Measurements from ENCODE around the gene AGAP1. TPM values are rescaled to one million over a fixed set of nuclear protein-coding genes. Genes with fewer than 3 reads are reported as not detected.
"Not testable (repeated sequence)": the region's sequence is repeated elsewhere in the genome, so short reads cannot be mapped to it uniquely, and the experiment has no call there.

Gene AGAP1
- total and polyA plus RNA-seq, 9 donors, result 5.7 to 32.2 (median 20.2) TPM

DNA sequence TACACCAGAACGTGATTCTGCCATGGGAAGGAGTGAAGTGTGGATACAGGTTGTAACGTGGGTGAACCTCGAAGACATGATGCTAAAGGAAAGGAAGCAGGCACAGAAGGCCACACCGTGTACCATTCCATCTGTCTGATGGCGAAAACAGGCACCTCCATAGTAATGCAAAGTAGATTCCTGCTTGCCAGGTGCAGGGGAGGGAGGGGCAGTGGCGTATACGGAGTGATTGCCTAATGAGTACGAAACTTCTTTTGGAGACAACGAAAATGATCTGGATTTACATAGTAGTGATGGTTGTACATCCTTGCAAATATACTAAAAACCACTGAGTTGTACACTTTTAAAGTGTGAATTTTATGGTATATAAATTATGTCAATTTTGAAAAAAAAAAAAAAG, 567.7 kb downstream of the AGAP1 start:
- no peak overlapping the region for H3K4me3 ChIP-seq
- no peak for TF ChIP-seq POLR2A (IDR thresholded peaks at IDR 0.05)
- no peak for TF ChIP-seq EP300 (IDR thresholded peaks at IDR 0.05)
- TF ChIP-seq, protein P1, sequence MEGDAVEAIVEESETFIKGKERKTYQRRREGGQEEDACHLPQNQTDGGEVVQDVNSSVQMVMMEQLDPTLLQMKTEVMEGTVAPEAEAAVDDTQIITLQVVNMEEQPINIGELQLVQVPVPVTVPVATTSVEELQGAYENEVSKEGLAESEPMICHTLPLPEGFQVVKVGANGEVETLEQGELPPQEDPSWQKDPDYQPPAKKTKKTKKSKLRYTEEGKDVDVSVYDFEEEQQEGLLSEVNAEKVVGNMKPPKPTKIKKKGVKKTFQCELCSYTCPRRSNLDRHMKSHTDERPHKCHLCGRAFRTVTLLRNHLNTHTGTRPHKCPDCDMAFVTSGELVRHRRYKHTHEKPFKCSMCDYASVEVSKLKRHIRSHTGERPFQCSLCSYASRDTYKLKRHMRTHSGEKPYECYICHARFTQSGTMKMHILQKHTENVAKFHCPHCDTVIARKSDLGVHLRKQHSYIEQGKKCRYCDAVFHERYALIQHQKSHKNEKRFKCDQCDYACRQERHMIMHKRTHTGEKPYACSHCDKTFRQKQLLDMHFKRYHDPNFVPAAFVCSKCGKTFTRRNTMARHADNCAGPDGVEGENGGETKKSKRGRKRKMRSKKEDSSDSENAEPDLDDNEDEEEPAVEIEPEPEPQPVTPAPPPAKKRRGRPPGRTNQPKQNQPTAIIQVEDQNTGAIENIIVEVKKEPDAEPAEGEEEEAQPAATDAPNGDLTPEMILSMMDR (IDR thresholded peaks at IDR 0.05), result no peak
- no peaks in the 10 kb centered on the region for H3K36me3 ChIP-seq
- WGBS, 3 donors, result 55 to 56% (median 56%) methylated on average over 9 of the region's 9 CpGs
- no peak overlapping the region for H3K27ac ChIP-seq
- H3K9me3 ChIP-seq, result no peaks in the 10 kb centered on the region
- intact Hi-C loops (cut with DNase I), result no loop called here
- DNase-seq, result no peak
- H3K27me3 ChIP-seq, result no peaks in the 10 kb centered on the region
- H3K4me1 ChIP-seq (ENCODE audit: insufficient read depth), result no peaks in the 10 kb centered on the region

DNA sequence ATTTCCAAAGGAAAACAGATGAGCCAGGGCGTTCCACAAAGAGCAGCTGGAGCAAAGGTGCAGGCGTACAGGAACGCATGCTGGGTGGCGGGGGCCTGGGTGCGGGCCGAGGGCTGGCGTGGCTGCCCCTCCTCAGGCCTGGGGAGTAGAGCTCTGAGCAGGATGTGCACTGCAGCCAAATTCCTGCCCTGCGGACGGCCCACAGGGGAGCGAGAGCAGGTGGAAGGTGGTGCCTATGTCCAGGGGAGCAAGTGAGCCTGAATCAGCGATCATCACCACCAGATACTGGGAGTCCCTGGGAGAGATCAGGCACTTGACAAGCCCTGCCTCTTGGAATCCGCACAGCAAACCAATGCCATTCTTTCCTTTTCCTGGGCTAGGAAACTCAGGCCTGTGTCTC, 568.1 kb downstream of the AGAP1 start:
- Histone ChIP-seq H3K4me3 (no peak overlapping the region), H3K4me1 (ENCODE audit: insufficient read depth) (no peaks in the 10 kb centered on the region), H3K27me3 (no peaks in the 10 kb centered on the region), H3K27ac (no peak overlapping the region), H3K36me3 (no peaks in the 10 kb centered on the region), H3K9me3 (no peaks in the 10 kb centered on the region)
- TF ChIP-seq POLR2A (IDR thresholded peaks at IDR 0.05), result no peak
- no peak for TF ChIP-seq EP300 (IDR thresholded peaks at IDR 0.05)
- TF ChIP-seq, protein P1 (IDR thresholded peaks at IDR 0.05), result no peak
- intact Hi-C loops (cut with DNase I), result no loop called here
- WGBS, 3 donors, result 84 to 92% (median 89%) methylated on average over 12 of the region's 12 CpGs
- DNase-seq, result no peak

DNA sequence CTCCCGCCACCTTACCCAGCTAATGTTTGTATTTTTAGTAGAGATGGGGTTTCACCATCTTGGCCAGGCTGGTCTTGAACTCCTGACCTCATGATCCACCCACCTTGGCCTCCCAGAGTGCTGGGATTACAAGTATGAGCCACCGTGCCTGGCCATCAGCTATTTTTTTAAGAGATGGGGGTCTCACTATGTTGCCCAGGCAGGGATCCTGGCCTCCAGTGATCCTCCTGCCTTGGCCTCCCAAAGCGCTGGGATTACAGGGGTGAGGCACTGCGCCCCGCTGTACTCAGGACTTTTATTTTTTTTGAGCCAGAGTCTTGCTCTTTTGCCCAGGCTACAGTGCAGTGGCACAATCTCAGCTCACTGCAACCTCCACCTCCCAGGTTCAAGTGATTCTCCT, 569.0 kb downstream of the AGAP1 start:
- H3K4me3 ChIP-seq; H3K27me3 ChIP-seq; H3K27ac ChIP-seq; H3K4me1 ChIP-seq (ENCODE audit: insufficient read depth); intact Hi-C loops (cut with DNase I); H3K9me3 ChIP-seq; H3K36me3 ChIP-seq; DNase-seq: not testable (repeated sequence)
- 95 to 96% (median 96%) methylated on average over 5 of the region's 5 CpGs for WGBS, 3 donors

DNA sequence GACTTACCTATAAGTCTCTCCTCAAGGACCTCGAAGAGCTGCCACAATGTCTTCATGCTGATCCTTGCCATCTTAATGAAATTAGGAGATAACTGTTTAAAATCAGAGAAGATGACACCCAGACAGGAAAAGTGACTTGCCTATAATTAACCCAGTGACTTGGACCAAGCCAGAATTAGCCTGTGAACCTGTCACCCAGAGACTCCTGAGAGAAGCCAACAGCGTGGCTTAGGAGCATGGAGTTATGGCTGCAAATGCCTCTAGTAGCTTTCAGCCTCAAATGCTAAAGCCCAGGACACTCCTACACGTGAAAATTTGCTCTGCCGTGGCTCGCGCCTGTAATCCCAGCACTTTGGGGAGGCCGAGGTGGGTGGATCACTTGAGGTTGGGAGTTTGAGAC, 570.2 kb downstream of the AGAP1 start:
- intact Hi-C loops (cut with DNase I), result no loop called here
- no peak overlapping the region for H3K4me3 ChIP-seq
- no peaks in the 10 kb centered on the region for H3K4me1 ChIP-seq (ENCODE audit: insufficient read depth)
- H3K36me3 ChIP-seq, result no peaks in the 10 kb centered on the region
- no peaks in the 10 kb centered on the region for H3K9me3 ChIP-seq
- 86 to 91% (median 89%) methylated on average over 7 of the region's 7 CpGs for WGBS, 3 donors
- TF ChIP-seq EP300 (IDR thresholded peaks at IDR 0.05) (no peak), POLR2A (IDR thresholded peaks at IDR 0.05) (no peak)
- TF ChIP-seq, protein P1 (IDR thresholded peaks at IDR 0.05), result no peak
- no peak overlapping the region for H3K27ac ChIP-seq
- H3K27me3 ChIP-seq, result no peaks in the 10 kb centered on the region
- DNase-seq, result no peak

DNA sequence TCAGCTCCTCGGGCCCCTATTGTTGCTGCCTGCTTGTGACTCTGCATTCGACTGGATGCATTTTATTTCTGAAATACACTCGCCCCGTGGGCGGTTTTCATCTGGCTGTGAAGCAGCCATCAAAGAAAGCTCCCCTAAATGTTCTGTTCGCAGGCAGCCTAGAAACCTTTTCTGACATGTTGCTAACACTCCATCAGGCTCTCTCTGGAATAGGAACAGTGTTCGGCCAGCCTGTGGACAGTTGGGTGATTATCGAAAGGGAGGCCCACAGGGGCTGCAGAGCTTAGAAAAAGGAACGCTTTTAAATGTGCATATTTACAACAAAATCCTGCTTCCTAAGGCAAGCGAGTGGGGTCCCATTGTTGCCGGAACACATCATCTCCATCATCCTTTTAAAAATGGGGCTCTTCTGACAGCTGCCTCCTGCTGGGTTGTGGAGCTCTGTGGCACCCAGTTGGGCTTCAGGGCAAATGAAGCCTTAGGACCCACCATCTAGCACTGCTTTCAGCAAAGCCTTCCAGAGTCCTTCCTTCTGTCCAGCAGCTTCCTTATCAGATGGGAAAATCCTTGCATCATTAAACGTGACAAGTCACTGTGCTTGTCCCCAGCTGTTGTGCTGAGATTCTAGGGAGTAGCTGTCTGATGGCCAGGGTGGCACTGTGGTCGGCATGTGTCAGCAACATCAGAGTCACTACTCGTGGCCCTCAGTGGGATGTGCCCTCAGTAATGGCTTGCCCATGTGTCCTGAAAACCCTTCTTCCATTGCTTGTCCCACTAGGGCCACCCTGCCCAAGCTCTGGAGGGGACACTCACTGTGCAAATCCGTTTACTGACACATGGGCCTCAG, 571.7 kb downstream of the AGAP1 start:
- Histone ChIP-seq H3K27me3 (no peaks in the 10 kb centered on the region), H3K36me3 (no peaks in the 10 kb centered on the region), H3K4me1 (ENCODE audit: insufficient read depth) (no peaks in the 10 kb centered on the region), H3K9me3 (no peaks in the 10 kb centered on the region), H3K27ac (no peak overlapping the region), H3K4me3 (no peak overlapping the region)
- DNase-seq, result no peak
- WGBS, 3 donors, result 87 to 90% (median 90%) methylated on average over 15 of the region's 15 CpGs
- TF ChIP-seq EP300 (IDR thresholded peaks at IDR 0.05) (no peak), POLR2A (IDR thresholded peaks at IDR 0.05) (no peak)
- TF ChIP-seq, protein P1 (IDR thresholded peaks at IDR 0.05), result no peak
- intact Hi-C loops (cut with DNase I), result no loop called here
